ELR (cell line): Measurements from ENCODE around the gene SAYSD1.
"Not testable (repeated sequence)": the region's sequence is repeated elsewhere in the genome, so short reads cannot be mapped to it uniquely, and the experiment has no call there.

Experiments
- DNase-seq: peaks from one replicate; pipeline ENCODE4 v3.0.0-alpha.2; 2015; ENCODE audit warnings: low read depth

Gene SAYSD1

DNA sequence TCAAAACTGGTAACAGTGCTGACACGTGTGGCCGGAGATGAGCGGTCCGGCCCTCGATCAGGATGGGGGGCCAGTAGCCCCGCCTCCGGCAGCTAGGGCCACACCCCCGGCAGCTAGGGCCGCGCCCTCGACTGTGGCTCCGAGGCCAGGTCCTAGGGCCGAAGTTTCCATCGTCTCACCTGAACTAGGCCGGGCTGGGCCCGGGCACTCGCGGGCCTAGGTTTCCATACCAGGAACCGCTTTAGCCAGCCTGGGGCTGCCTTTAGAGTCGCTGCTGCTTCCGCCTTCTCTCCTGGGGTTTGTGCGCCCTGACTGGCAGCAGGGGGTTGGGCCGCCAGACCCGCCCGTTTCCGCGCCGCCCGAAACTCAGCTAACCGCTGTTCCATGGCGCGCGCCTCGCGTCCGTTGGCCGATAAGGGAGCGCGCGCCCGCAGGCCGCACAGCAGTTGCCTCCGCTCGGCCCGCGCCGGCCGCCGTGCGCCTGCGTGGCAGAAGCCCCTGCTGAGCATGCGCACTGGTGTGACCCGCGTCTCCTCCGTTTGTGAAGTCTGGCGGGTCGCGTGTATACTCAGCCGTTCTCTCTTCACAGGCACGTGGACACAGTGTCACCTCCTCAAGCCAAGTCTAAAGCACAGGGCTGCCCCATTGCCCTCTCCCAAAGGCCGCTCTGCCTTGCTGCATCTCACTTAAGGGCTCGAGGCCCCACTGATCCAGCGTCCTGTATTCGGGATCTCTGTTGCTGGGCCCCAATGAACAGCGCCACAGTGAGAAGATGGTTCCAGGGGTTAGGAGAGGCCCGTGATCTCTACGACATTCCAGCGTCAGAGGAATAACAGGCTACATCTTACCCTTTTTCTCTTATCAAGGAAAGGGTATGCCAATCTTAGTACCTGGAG, at the start of gene SAYSD1:
SAYSD1 (minus strand) TSS at position 483 of the 896 bp plus-strand sequence; CDS start at position 386, 97 bp downstream.
- DNase-seq = peak; percentile 93

GRCh38 chr6:39157511-39157910, 42.5 kb upstream of the SAYSD1 start:
- no peak for DNase-seq

- DNase-seq = no peak
Measured at GRCh38 chr6:39156801-39157200, 41.8 kb upstream of the SAYSD1 start.

GRCh38 chr6:39154705-39155104, 39.7 kb upstream of the SAYSD1 start:
- no peak for DNase-seq

- DNase-seq = no peak
Measured at GRCh38 chr6:39153766-39154397, 38.9 kb upstream of the SAYSD1 start.

DNA sequence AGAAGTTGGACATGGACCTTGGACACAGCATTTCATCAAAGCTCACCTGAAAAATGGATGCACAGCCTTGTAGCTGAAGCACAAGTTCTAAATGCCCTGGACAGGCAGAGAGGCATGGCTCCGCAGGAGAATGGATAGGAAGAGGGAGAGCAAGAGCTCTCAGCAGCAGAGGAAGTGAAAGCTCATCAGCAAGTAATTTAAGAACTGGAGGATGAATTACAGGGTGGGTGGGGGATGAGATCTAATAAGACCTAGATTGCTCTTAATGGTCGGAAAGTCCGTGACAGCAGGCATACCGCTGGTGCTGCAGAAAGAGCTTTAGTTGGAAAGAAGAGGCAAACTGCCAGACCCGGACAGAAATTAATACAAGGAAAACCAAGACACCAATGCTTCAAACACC, 37.3 kb upstream of the SAYSD1 start:
- no peak for DNase-seq

- DNase-seq = no peak
Measured at GRCh38 chr6:39151211-39151610, 36.2 kb upstream of the SAYSD1 start.

GRCh38 chr6:39144481-39145173, 29.6 kb upstream of the SAYSD1 start:
- no peak for DNase-seq

DNA sequence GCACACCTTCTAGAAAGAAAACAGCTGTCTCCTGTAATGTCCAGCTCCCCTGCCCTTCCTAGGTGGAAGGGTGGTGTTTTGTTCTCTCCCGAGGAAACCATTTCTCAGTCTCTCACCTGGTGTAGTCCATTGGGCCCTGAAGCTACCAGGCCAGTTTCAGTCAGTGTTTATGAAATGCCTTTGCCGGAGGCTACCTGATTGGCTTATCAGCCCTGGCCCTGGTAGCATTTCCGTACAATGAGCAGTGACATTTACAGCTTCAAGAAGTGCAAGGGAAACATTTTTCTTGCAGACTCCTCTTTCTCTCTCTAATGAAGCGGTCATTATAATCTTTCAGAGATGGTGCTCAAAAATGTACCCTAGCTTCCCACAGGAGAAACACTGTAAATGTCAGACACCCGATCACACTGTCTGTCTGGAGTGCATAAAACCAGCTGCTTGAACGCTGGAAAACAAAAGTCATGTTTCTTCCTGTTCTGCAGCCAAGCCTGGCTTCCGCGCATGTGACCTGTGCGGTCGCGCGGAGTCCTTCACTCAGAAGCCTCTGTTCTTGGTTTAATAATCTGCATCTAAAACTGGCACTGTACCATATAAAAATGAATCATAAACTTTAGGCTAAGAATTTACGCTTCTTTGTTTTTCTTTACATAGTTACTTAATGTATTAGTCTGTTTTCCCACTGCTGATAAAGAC, 28.4 kb upstream of the SAYSD1 start:
- DNase-seq = no peak

GRCh38 chr6:39140556-39141167, 25.7 kb upstream of the SAYSD1 start:
- no peak for DNase-seq

DNA sequence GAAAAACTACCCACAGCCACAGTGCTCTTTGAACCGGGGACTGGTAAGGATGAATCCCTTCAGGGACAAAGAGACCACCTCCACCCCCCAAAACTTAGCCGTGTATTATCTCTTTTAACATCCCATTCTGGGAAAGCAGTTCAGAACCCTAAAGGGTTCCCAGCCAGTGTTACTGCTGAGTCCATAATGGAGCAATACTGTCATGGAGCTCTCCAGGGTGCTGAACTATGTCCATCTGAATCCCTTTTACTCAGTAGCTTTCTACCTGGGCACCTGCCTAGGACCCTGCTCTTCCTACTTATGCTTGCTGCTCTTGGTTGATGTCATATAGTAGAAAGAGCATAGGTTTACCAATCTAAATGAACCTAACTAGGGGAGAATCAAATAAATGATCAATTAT, 22.3 kb upstream of the SAYSD1 start:
- peak; percentile 57 for DNase-seq

- DNase-seq = not testable (repeated sequence)
Measured at GRCh38 chr6:39136207-39136606, 21.2 kb upstream of the SAYSD1 start.

DNA sequence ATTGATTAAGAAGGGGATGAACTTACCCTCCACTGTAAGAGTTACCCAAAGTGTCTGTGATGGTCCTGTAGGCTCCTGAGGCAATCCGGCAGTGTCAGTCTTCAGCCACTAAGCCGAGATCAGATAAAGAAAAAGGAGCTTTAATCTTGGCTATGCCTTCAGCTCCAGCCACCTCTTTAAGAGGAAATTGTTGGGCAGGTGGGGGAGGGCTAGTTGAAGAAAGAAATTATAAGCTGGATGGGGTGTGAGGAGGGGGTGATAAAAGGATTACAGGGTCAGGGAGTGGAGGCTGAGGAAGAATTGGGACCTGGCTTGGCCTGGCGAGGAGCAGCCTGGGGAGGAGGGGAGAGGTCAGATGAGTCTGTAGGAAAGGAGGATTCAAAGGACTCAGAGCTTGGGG, 19.8 kb upstream of the SAYSD1 start:
- DNase-seq = not testable (repeated sequence)

GRCh38 chr6:39130691-39131090, 15.7 kb upstream of the SAYSD1 start:
- DNase-seq = no peak

DNA sequence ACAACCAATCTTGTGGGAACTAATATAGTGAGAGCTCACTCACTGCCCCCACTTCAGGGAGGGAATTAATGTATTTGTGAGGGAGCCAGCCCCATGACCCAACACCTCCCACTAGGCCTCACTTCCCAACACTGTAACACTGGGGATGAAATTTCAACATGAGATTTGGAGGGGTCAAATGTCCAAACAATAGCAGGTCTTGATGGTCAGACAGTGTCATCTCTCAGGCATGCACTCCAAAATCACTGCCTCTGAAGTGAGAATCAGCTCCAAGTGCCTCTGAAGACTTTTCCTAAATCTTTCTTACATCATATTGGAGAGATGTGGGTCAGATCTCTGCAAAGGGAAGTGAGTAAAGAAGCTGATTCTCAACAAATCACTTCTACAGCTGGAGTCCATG, 13.8 kb upstream of the SAYSD1 start:
- no peak for DNase-seq

DNA sequence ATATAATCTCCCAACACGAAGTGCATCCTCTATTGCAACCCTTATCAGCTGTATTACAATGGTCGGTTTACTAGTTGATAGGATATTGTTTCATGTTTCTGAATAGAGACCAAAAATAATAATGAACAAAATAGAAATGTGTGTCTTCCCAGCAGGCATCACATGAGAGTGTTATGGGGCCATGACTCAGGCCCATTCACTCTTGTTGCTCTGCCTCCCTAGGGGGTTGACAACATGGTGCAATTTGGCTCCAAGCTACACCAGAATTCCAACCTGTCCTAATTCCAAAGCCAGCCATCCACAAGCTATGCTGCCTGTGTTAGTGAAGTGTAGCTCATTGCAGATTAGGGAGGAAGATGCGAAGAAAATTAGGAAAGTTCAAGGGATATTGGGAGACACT, 13.1 kb upstream of the SAYSD1 start:
- no peak for DNase-seq

DNA sequence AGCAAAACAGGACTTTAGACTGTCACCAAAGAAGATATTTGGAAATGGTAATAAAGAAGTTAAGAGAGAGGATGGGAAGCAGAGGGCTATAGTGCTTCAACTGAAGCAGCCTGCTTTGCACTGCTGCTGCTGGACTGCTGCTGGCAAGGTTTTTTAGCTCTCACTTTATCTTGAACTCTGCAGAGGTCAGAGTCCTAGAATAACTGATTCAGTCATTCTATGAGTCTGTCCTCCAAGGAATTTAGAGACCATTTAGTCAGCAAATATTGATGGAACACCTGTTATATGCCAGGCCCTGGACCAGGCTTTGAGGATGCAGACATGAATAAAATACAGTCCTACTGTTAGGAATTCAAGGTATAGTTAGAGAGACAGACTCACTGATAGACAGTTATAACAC, 9.1 kb upstream of the SAYSD1 start:
- no peak for DNase-seq

DNA sequence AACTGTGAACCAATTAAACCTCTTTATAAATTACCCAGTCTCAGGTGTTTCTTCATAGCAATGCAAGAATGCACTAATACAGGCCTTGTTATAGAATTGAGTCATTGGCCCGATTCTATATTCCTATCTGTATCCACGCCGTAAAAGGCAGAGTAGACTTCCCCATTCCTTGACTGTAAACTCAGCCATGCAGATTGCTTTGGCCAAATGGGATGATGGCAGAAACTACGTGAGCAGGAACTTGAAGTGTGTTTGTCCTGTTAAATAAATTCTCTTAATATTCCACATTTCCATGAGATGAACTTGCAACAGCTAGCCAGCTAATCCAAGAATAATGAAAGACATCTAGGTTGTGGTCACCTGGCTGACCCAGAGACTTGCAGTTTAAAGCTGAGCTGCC, 3.9 kb upstream of the SAYSD1 start:
- no peak for DNase-seq

GRCh38 chr6:39114388-39114703, 640 bp downstream of the SAYSD1 start:
- DNase-seq = no peak

DNA sequence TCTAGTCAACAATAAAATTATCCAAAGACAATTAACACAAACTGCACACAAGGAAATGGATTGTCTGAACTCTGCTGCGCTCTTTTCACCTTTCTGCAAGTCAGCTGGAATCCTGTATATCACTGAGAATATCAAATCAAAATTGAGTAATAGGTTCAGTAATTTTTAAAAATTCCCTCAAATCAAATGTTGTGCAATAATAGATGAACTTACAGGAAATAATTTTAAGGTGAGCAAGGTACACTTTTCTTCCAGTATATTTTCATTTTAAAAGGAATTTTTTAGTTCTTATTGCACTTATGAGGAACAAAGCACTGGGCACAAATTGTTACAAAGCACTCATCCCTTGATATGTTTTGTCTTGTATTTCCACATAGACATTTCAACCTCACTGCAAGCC, 1.2 kb downstream of the SAYSD1 start:
- DNase-seq = no peak

GRCh38 chr6:39111280-39111679, 3.7 kb downstream of the SAYSD1 start:
- DNase-seq = no peak
